Calu3 (cell line): ENCODE measurements around the gene CCN6. TPM values are rescaled to one million over a fixed set of nuclear protein-coding genes. Genes with fewer than 3 reads are reported as not detected.

Source experiments
- Bru-seq: library from RNA; stranded (reverse); fragments of 400-500 nt; gene quantifications from one replicate; lab custom pipeline; 2021; lab: Mats Ljungman, UMichigan
- BruChase-seq, 2 experiments: library from RNA; stranded (reverse); fragments of 400-500 nt; gene quantifications; one replicate each; lab custom pipeline; 2021; lab: Mats Ljungman, UMichigan
- BruUV-seq: library from RNA; stranded (reverse); fragments of 400-500 nt; replicated peaks from 2 replicates; lab custom pipeline; 2021; lab: Mats Ljungman, UMichigan
- CTCF ChIA-PET: fragments of 300-600 bp; sonication (Branson Sonifier 250); formaldehyde crosslinking; loops from one replicate; lab custom pipeline; 2022; ENCODE audit warnings: antibody characterized with exemption; lab: Charles Lee
- DNase-seq: peaks from one replicate; pipeline ENCODE4 v3.0.0; 2022
- H3K27ac Mint-ChIP-seq: one replicate; pipeline ENCODE4 v1.8.0; 2022; ENCODE audit warnings: mixed read lengths; ENCODE audit not compliant: unreplicated experiment
- H3K27me3 Mint-ChIP-seq: one replicate; pipeline ENCODE4 v1.8.0; 2022; ENCODE audit warnings: mixed read lengths; ENCODE audit not compliant: unreplicated experiment
- H3K36me3 Mint-ChIP-seq: one replicate; pipeline ENCODE4 v1.8.0; 2022; ENCODE audit warnings: mild to moderate bottlenecking, moderate library complexity, mixed read lengths; ENCODE audit not compliant: insufficient read depth, unreplicated experiment
- H3K4me1 Mint-ChIP-seq: one replicate; pipeline ENCODE4 v1.8.0; 2022; ENCODE audit warnings: mild to moderate bottlenecking, low read depth, mixed read lengths; ENCODE audit not compliant: unreplicated experiment
- H3K4me3 Mint-ChIP-seq: one replicate; pipeline ENCODE4 v1.8.0; 2022; ENCODE audit warnings: mild to moderate bottlenecking, low read depth, moderate library complexity, mixed read lengths; ENCODE audit not compliant: unreplicated experiment
- H3K9me3 Mint-ChIP-seq: one replicate; pipeline ENCODE4 v1.8.0; 2022; ENCODE audit warnings: low read depth, mixed read lengths; ENCODE audit not compliant: unreplicated experiment
- CTCF ChIP-seq: fragments of 200-600 bp; IDR thresholded peaks from one replicate; pipeline ENCODE4 v1.8.0; 2022; ENCODE audit warnings: antibody characterized with exemption; ENCODE audit not compliant: unreplicated experiment
- intact Hi-C: fragments of 100-400 bp; cut with micrococcal nuclease; formaldehyde crosslinking; loops from one replicate; pipeline ENCODE4 v1.10.0; 2022; ENCODE audit not compliant: unreplicated experiment
- long read RNA-seq: library from polyadenylated mRNA; stranded (forward); transcript quantifications from one replicate; pipeline ENCODE4 v2.0.0, GENCODE V29; 2022
- total RNA-seq: library from RNA; stranded (reverse); gene quantifications from 2 replicates; pipeline ENCODE4 v1.2.3, GENCODE V29; 2022

CCN6 gene
- total RNA-seq (not detected in 2 replicates), Bru-seq, nascent RNA (not detected), BruChase-seq, experiment 1, labeled RNA remaining after a 6-hour chase (not detected), BruChase-seq, experiment 2, labeled RNA remaining after a 2-hour chase (not detected)
- long read RNA-seq = 0 reads

- Mint-ChIP-seq H3K9me3 (no peaks in the 10 kb centered on the region), H3K27ac (no peak within 1 kb of the TSS), H3K4me1 (no peaks in the 10 kb centered on the region), H3K4me3 (no peak within 1 kb of the TSS), H3K36me3 (no peaks in the 10 kb centered on the region), H3K27me3 (no peaks in the 10 kb centered on the region)
- CTCF ChIA-PET = no interaction called here
- no peak for TF ChIP-seq CTCF
- BruUV-seq = no TSS peak
- intact Hi-C loops = no loop called here
- DNase-seq = no peak
Measured at GRCh38 chr6:112054001-112054400, at the start of gene CCN6. Gene CCN6 (plus strand): TSS chr6:112054104. CDS start chr6:112054358, 254 bp downstream.

- H3K9me3 Mint-ChIP-seq = no peaks in the 10 kb centered on the region
- CTCF ChIA-PET = no interaction called here
- TF ChIP-seq CTCF = no peak
- no TSS peak for BruUV-seq
- intact Hi-C loops = no loop called here
- H3K36me3 Mint-ChIP-seq = no peaks in the 10 kb centered on the region
- peaks cover 7% of the 10 kb centered on the region for H3K4me1 Mint-ChIP-seq
- H3K4me3 Mint-ChIP-seq = no peak overlapping the region
- no peaks in the 10 kb centered on the region for H3K27me3 Mint-ChIP-seq
- H3K27ac Mint-ChIP-seq = no peak overlapping the region
- no peak for DNase-seq
Measured at GRCh38 chr6:112004201-112005012, 49.5 kb upstream of the CCN6 start.

GRCh38 chr6:112005013-112005371 is 48.9 kb upstream of the CCN6 start:
- Mint-ChIP-seq H3K36me3 (no peaks in the 10 kb centered on the region), H3K4me3 (no peak overlapping the region), H3K27ac (no peak overlapping the region), H3K27me3 (no peaks in the 10 kb centered on the region), H3K9me3 (no peaks in the 10 kb centered on the region), H3K4me1 (peaks cover 7% of the 10 kb centered on the region)
- intact Hi-C loops = no loop called here
- no peak for TF ChIP-seq CTCF
- no peak for DNase-seq
- CTCF ChIA-PET = no interaction called here
- no TSS peak for BruUV-seq

- peaks cover 7% of the 10 kb centered on the region for H3K4me1 Mint-ChIP-seq
- intact Hi-C loops = no loop called here
Measured at GRCh38 chr6:112007254-112007653, 46.6 kb upstream of the CCN6 start.

More at GRCh38 chr6:112007254-112007653, 46.6 kb upstream of the CCN6 start:
- DNase-seq = no peak
- Mint-ChIP-seq H3K27ac (no peak overlapping the region), H3K36me3 (no peaks in the 10 kb centered on the region), H3K9me3 (no peaks in the 10 kb centered on the region), H3K4me3 (no peak overlapping the region), H3K27me3 (no peaks in the 10 kb centered on the region)
- BruUV-seq = no TSS peak
- CTCF ChIA-PET = interaction anchor here (0.6 kb wide), 1 partner anchor 999 kb away, joined by 4 read pairs; no protein-coding TSS in a partner anchor
- no peak for TF ChIP-seq CTCF
